Spleen (tissue), 11 donors: ENCODE results near the gene KCNMB4. TPM values are rescaled to one million over a fixed set of nuclear protein-coding genes. Genes with fewer than 3 reads are reported as not detected.

Experiments used
- DNase-seq: peaks from one replicate; pipeline ENCODE4 v3.0.0-alpha.2; 2020
- H3K27ac ChIP-seq, 8 donors: fragments of 200-600 bp; sonication (generic) in 7 of 8; 1 replicate in 4 of 8; 2 replicates in 4 of 8; pipeline versions ENCODE4 v1.5.0 to v1.8.0; 2016 to 2021; ENCODE audit warnings: inconsistent platforms in 4 of 8, mild to moderate bottlenecking in 4 of 8, moderate library complexity in 1 of 8
- H3K27me3 ChIP-seq, 7 donors: fragments of 200-600 bp; sonication (generic) in 6 of 7; replicated peaks in 1 of 7; 1 replicate in 4 of 7; 2 replicates in 3 of 7; pipeline versions ENCODE4 v1.5.0 to v1.8.0; 2016 to 2021; ENCODE audit warnings: inconsistent platforms in 3 of 7, mild to moderate bottlenecking in 1 of 7
- H3K36me3 ChIP-seq, 6 donors: fragments of 200-600 bp; sonication (generic) in 5 of 6; 1 replicate in 4 of 6; 2 replicates in 2 of 6; pipeline versions ENCODE4 v1.5.0 to v1.8.0; 2016 to 2021; ENCODE audit warnings: inconsistent platforms in 2 of 6
- H3K4me1 ChIP-seq, 6 donors: fragments of 200-600 bp; sonication (generic) in 5 of 6; 1 replicate in 3 of 6; 2 replicates in 3 of 6; pipeline versions ENCODE4 v1.5.0 to v1.8.0; 2016 to 2021; ENCODE audit warnings: inconsistent platforms in 3 of 6
- H3K4me3 ChIP-seq, 8 donors: fragments of 200-600 bp; sonication (generic) in 7 of 8; 1 replicate in 4 of 8; 2 replicates in 4 of 8; pipeline versions ENCODE4 v1.5.0 to v1.8.0; 2016 to 2021; ENCODE audit warnings: inconsistent platforms in 4 of 8, mild to moderate bottlenecking in 4 of 8, moderate library complexity in 2 of 8
- H3K9me3 ChIP-seq, 8 donors: fragments of 200-600 bp; sonication (generic) in 7 of 8; 1 replicate in 4 of 8; 2 replicates in 4 of 8; pipeline versions ENCODE4 v1.5.0 to v1.8.0; 2016 to 2021; ENCODE audit warnings: inconsistent platforms in 4 of 8
- CTCF ChIP-seq, 11 experiments: fragments of 200-600 bp in 7 of 11; fragments of 450-650 bp in 4 of 11; sonication (generic) in 4 of 11; IDR thresholded peaks in 8 of 11; conservative IDR thresholded peaks in 3 of 11; 1 replicate in 7 of 11; 2 replicates in 4 of 11; pipeline versions ENCODE4 v1.4.0 to v1.8.0; 2016 to 2021; ENCODE audit warnings: antibody characterized with exemption in 11 of 11, inconsistent platforms in 4 of 11, mild to moderate bottlenecking in 1 of 11
- POLR2A ChIP-seq, 3 donors: fragments of 450-650 bp; IDR thresholded peaks; one replicate each; pipeline ENCODE4 v1.5.1; 2017; ENCODE audit warnings: antibody characterized with exemption in 3 of 3, mild to moderate bottlenecking in 1 of 3
- POLR2AphosphoS5 ChIP-seq, 3 donors: sonication (generic); formaldehyde crosslinking; IDR thresholded peaks; one replicate each; pipeline ENCODE4 v1.5.1; 2017; ENCODE audit warnings: antibody characterized with exemption in 3 of 3
- WGBS, 5 donors: extraction: QIAGEN DNeasy Blood & Tissue Kit in 3 of 5; methylation state at CpG; one replicate each; pipeline versions ENCODE4 v1.1.5 to v1.1.7; 2013 to 2018; 5-methylcytosine and 5-hydroxymethylcytosine counted together
- intact Hi-C: fragments of 100-400 bp; cut with DNase I; formaldehyde crosslinking; loops from one replicate; pipeline ENCODE4 v1.15.0; 2023; ENCODE audit warnings: low total_unique reads
- polyA plus RNA-seq, 3 donors: library from polyadenylated mRNA; stranded (reverse); fragments of 200-250 nt; gene quantifications; one replicate each; pipeline ENCODE4 v1.2.1, GENCODE V29; 2013
- total RNA-seq, 7 donors: library from RNA; depleted of rRNA in 3 of 7; stranded (reverse); fragments of >200 nt in 3 of 7; fragmentation: NEBNext Ultra II Directional in 4 of 7; extraction: Animal tissue kit (Norgen Biotek cat#: 25700) in 4 of 7; gene quantifications; one replicate each; pipeline versions ENCODE4 v1.1.0 to v1.2.1, GENCODE V29; 2016 to 2021
- donor health status: healthy with polysubstance abuse.
- donor health status: DM: no; HTN: no; CAD: no; lungs with moderate emphysema.
- donor health status: DM: no; HTN: no; CAD: no.
- donor health status: Bipolar disorder and iron deficiency.
- donor health status: healthy.
- donor health status: DM: no; HTN: no; CAD: no.
- donor health status: DM: yes; HTN: yes; CAD: no.

KCNMB4 gene
- total and polyA plus RNA-seq, 10 donors = 1.1 to 6.3 (median 2.4) TPM

GRCh38 chr12:70321191-70321590, 44.9 kb upstream of the KCNMB4 start:
- H3K36me3 ChIP-seq = peaks cover 0 to 30% (median 2%) of the 10 kb centered on the region in 6 donors
- no peaks in the 10 kb centered on the region for H3K27me3 ChIP-seq
- no peak overlapping the region for H3K4me3 ChIP-seq
- WGBS, 5 donors = 83 to 93% (median 87%) methylated on average over 2 of the region's 2 CpGs
- DNase-seq = no peak
- peaks cover 3 to 42% (median 33%) of the 10 kb centered on the region in 6 donors for H3K4me1 ChIP-seq
- H3K27ac ChIP-seq = no peak overlapping the region
- H3K9me3 ChIP-seq = no peaks in the 10 kb centered on the region
- TF ChIP-seq CTCF (IDR thresholded peaks at IDR 0.05 in 8 of 11, conservative IDR thresholded peaks at IDR 0.05 in 3 of 11) = no peak
- intact Hi-C loops = no loop called here

GRCh38 chr12:70327541-70327940, 38.5 kb upstream of the KCNMB4 start:
- Histone ChIP-seq H3K27ac (no peak overlapping the region), H3K9me3 (no peaks in the 10 kb centered on the region), H3K27me3 (no peaks in the 10 kb centered on the region), H3K4me1 (no peaks in the 10 kb centered on the region), H3K4me3 (no peak overlapping the region), H3K36me3 (peaks cover 0 to 39% (median 2%) of the 10 kb centered on the region in 6 donors)
- intact Hi-C loops = no loop called here
- 91 to 100% (median 97%) methylated on average over 2 of the region's 2 CpGs for WGBS, 5 donors
- no peak for DNase-seq
- TF ChIP-seq POLR2A (IDR thresholded peaks at IDR 0.05) (no peak), CTCF (IDR thresholded peaks at IDR 0.05 in 8 of 11, conservative IDR thresholded peaks at IDR 0.05 in 3 of 11) (no peak), POLR2AphosphoS5 (IDR thresholded peaks at IDR 0.05) (no peak)

GRCh38 chr12:70329728-70330127, 36.4 kb upstream of the KCNMB4 start:
- Histone ChIP-seq H3K27me3 (no peaks in the 10 kb centered on the region), H3K4me1 (no peaks in the 10 kb centered on the region), H3K9me3 (no peaks in the 10 kb centered on the region), H3K4me3 (no peak overlapping the region), H3K27ac (no peak overlapping the region), H3K36me3 (peaks cover 0 to 22% (median 0%) of the 10 kb centered on the region in 6 donors)
- intact Hi-C loops = no loop called here
- no peak for TF ChIP-seq POLR2A (IDR thresholded peaks at IDR 0.05)
- TF ChIP-seq POLR2AphosphoS5 (IDR thresholded peaks at IDR 0.05) = no peak
- no peak for TF ChIP-seq CTCF (IDR thresholded peaks at IDR 0.05 in 8 of 11, conservative IDR thresholded peaks at IDR 0.05 in 3 of 11)
- WGBS, 5 donors = 92 to 99% (median 95%) methylated on average over 3 of the region's 3 CpGs
- no peak for DNase-seq

GRCh38 chr12:70330158-70330557, 35.9 kb upstream of the KCNMB4 start:
- 96 to 100% (median 99%) methylated on average over 2 of the region's 2 CpGs for WGBS, 5 donors
- TF ChIP-seq POLR2A (IDR thresholded peaks at IDR 0.05) (no peak), CTCF (IDR thresholded peaks at IDR 0.05 in 8 of 11, conservative IDR thresholded peaks at IDR 0.05 in 3 of 11) (no peak), POLR2AphosphoS5 (IDR thresholded peaks at IDR 0.05) (no peak)
- Histone ChIP-seq H3K36me3 (peaks cover 0 to 24% (median under 1%) of the 10 kb centered on the region in 6 donors), H3K4me1 (no peaks in the 10 kb centered on the region), H3K4me3 (no peak overlapping the region), H3K27me3 (no peaks in the 10 kb centered on the region), H3K27ac (no peak overlapping the region), H3K9me3 (no peaks in the 10 kb centered on the region)
- DNase-seq = no peak
- intact Hi-C loops = no loop called here
